ENCODE measurements around the gene FEM1C. TPM values are rescaled to one million over a fixed set of nuclear protein-coding genes. Genes with fewer than 3 reads are reported as not detected.

FEM1C gene
- total RNA-seq, 1 experiment from 2014 or later, result 27.5 TPM

DNA sequence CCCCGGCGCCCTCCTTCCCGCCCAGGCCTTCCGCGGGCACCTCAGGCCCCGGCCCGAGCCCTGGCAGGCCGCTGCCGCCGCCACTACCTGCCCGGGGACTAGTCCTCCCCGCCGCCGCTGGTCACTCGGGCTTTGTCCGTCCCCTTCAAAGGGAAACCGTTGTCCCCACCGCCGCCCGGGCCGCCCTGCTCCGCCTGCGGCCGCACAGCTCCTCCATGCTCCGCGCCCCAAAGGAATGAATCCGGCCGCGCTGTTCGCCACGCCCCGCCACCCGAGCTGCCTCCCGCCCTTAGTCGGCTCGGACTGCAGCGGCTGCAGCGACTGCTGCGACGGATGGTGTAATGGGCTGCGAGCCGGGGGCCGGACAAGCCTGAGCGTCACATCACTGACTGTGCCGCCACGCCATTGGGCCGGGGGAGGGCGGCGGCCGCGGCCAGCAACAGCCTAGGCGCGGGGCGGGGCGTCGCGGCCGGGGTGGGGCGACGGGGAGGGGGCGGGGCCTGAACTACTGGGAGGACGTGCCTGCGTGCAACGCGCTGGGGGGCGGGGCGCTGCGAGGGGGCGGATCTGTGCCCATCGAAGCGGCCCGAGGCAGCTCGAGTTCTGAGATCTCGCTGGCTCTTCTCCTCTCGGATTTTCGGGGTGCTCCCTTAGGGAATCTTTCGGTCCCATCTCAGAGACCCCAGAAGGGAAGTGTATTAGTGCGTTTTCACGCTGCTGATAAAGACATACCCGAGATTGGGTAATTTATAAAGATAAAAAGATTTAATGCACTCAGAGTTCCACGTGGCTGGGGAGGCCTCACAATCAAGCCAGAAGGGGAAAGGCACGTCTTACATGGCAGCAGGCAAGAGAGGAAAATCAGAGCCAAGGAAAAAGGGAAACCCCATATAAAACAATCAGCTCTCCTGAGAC is at the start of gene FEM1C (continued):
- TF ChIP-seq ELF1 (IDR thresholded peaks at IDR 0.05; ENCODE audit: borderline replicate concordance, low read depth) (no peak), POLR2A (IDR thresholded peaks at IDR 0.05; ENCODE audit: borderline replicate concordance, extremely low read depth, insufficient read depth, insufficient read length) (peak; percentile 90), SRF (IDR thresholded peaks at IDR 0.05; ENCODE audit: low read depth) (no peak), JUND (IDR thresholded peaks at IDR 0.05) (no peak; the same call in 1 of the 2 replicates), POLR2AphosphoS5 (IDR thresholded peaks at IDR 0.05; ENCODE audit: low read depth, low read length) (peak; percentile 99), RAD21 (IDR thresholded peaks at IDR 0.05; ENCODE audit: low read depth) (peak; percentile 30; the same call in 1 of the 2 replicates), TCF7L2 (IDR thresholded peaks at IDR 0.05; ENCODE audit: borderline replicate concordance, extremely low read depth, insufficient read depth, insufficient read length) (peak; percentile 77)
- TF ChIP-seq, protein P1, sequence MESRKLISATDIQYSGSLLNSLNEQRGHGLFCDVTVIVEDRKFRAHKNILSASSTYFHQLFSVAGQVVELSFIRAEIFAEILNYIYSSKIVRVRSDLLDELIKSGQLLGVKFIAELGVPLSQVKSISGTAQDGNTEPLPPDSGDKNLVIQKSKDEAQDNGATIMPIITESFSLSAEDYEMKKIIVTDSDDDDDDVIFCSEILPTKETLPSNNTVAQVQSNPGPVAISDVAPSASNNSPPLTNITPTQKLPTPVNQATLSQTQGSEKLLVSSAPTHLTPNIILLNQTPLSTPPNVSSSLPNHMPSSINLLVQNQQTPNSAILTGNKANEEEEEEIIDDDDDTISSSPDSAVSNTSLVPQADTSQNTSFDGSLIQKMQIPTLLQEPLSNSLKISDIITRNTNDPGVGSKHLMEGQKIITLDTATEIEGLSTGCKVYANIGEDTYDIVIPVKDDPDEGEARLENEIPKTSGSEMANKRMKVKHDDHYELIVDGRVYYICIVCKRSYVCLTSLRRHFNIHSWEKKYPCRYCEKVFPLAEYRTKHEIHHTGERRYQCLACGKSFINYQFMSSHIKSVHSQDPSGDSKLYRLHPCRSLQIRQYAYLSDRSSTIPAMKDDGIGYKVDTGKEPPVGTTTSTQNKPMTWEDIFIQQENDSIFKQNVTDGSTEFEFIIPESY (IDR thresholded peaks at IDR 0.05; ENCODE audit: extremely low read depth, insufficient replicate concordance, low read length), result peak; percentile 54

DNA sequence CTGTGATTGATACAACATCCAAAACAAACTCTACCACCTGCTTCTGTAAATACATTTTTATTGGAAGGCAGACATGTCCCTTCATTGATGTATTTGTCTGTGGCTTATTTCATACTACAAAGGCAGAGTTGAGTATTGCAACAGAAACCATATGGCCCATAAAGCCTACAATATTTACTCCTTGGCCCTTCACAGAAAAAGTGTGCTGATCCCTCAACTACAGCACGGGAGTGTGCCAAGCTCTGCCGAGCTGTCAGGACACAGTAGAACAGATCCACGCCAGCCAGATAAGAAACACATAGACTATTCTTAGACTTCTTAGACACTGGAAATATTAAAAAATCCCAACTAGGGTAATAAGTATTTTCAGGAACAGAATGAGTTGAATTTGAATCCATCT is 44.5 kb upstream of the FEM1C start:
- H3K27ac ChIP-seq (ENCODE audit: low read depth, low read length), result no peak overlapping the region
- no peaks in the 10 kb centered on the region for H3K36me3 ChIP-seq (ENCODE audit: control insufficient read depth in 1 of 2, insufficient read depth in 2 of 2, low read length in 2 of 2)
- H3K4me2 ChIP-seq (ENCODE audit: low read length), result no peak overlapping the region
- no peak for ATAC-seq
- CTCF ChIA-PET, result interaction anchor here (1.6 kb wide), 1 partner anchor 26 kb away, joined by 3 read pairs; no protein-coding TSS in a partner anchor
- no peaks in the 10 kb centered on the region for H4K20me1 ChIP-seq (ENCODE audit: insufficient read depth)
- H3K4me3 ChIP-seq (replicated peaks in 1 of 2; ENCODE audit: low read depth in 1 of 2, low read length in 2 of 2), result no peak overlapping the region
- no peak for DNase-seq (ENCODE audit: low read depth, low spot score)
- BruUV-seq (replicated peaks), result no TSS peak
- H2AFZ ChIP-seq (ENCODE audit: low read depth, low read length, poor library complexity, severe bottlenecking), result no peak overlapping the region
- no peaks in the 10 kb centered on the region for H3K9me3 ChIP-seq (ENCODE audit: control insufficient read depth in 1 of 2, insufficient read depth in 1 of 2, low read depth in 1 of 2, low read length in 2 of 2)
- intact Hi-C loops (cut with micrococcal nuclease), result loop anchor here (5.0 kb wide), 1 partner anchor 492 kb away; no protein-coding TSS in a partner anchor
- no peaks in the 10 kb centered on the region for H3K79me2 ChIP-seq (ENCODE audit: insufficient read depth, low read length)
- no peak overlapping the region for H3K9ac ChIP-seq (ENCODE audit: low read length)
- H3K9me2 ChIP-seq (ENCODE audit: insufficient read depth), result no peaks in the 10 kb centered on the region
- H3K4me1 ChIP-seq (ENCODE audit: control insufficient read depth in 1 of 2, insufficient read depth in 2 of 2, low read length in 2 of 2), result no peaks in the 10 kb centered on the region
- H3K27me3 ChIP-seq (ENCODE audit: insufficient read depth, low read length), result no peaks in the 10 kb centered on the region
- RAD21 ChIA-PET (ENCODE audit: low non-redundant PET in 1 of 2, low total read pairs in 2 of 2, uncharacterized antibody in 2 of 2, unreplicated experiment in 2 of 2), result no interaction called here
- POLR2A ChIA-PET, result no interaction called here
- TF ChIP-seq, protein P1 (IDR thresholded peaks at IDR 0.05; ENCODE audit: extremely low read depth, insufficient replicate concordance, low read length), result no peak
- TF ChIP-seq ZNF274 (IDR thresholded peaks at IDR 0.05; ENCODE audit: low read depth, low read length) (no peak), CEBPB (IDR thresholded peaks at IDR 0.05; ENCODE audit: low read depth) (no peak), EGR1 (IDR thresholded peaks at IDR 0.05; ENCODE audit: low read depth) (no peak), SIN3A (IDR thresholded peaks at IDR 0.05; ENCODE audit: low read depth) (no peak), ELF1 (IDR thresholded peaks at IDR 0.05; ENCODE audit: borderline replicate concordance, low read depth) (no peak), CTCF (IDR thresholded peaks at IDR 0.05 in 2 of 3, conservative IDR thresholded peaks at IDR 0.05 in 1 of 3; ENCODE audit: borderline replicate concordance in 1 of 3, insufficient read depth in 1 of 3, low read depth in 2 of 3, low read length in 2 of 3) (no peak), TCF7L2 (IDR thresholded peaks at IDR 0.05; ENCODE audit: borderline replicate concordance, extremely low read depth, insufficient read depth, insufficient read length) (no peak), EZH2phosphoT487 (IDR thresholded peaks at IDR 0.05; ENCODE audit: borderline replicate concordance) (no peak), EZH2 (IDR thresholded peaks at IDR 0.05) (no peak), POLR2AphosphoS5 (IDR thresholded peaks at IDR 0.05; ENCODE audit: low read depth, low read length) (no peak)
- TF ChIP-seq, protein P2, sequence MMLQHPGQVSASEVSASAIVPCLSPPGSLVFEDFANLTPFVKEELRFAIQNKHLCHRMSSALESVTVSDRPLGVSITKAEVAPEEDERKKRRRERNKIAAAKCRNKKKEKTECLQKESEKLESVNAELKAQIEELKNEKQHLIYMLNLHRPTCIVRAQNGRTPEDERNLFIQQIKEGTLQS (IDR thresholded peaks at IDR 0.05), result no peak

Measured in HCT116 (cell line).